Fibroblast of peridontal ligament (primary cell): ENCODE data around the gene C8B.

ENCODE experiments used
- DNase-seq: peaks from one replicate; pipeline ENCODE4 v3.0.0-alpha.2; 2010; ENCODE audit errors: extremely low read depth

C8B gene

GRCh38 chr1:56901716-56902115 lies 64.1 kb downstream of the C8B start:
- DNase-seq: peak; percentile 61

- DNase-seq: no peak
Observed at GRCh38 chr1:56898879-56899278, 66.9 kb downstream of the C8B start.

- DNase-seq: no peak
Observed at GRCh38 chr1:56898005-56898373, 67.8 kb downstream of the C8B start.

- DNase-seq: peak; percentile 51
Observed at GRCh38 chr1:56897150-56898004, 68.4 kb downstream of the C8B start.

- no peak for DNase-seq
Observed at GRCh38 chr1:56894014-56894413, 71.8 kb downstream of the C8B start.

GRCh38 chr1:56890229-56890628 lies 75.6 kb downstream of the C8B start:
- DNase-seq: no peak

GRCh38 chr1:56881417-56881816 lies 84.4 kb downstream of the C8B start:
- DNase-seq: no peak

GRCh38 chr1:56880774-56881173 lies 85.0 kb downstream of the C8B start:
- no peak for DNase-seq
